Fibroblast of skin of back (primary cell): ENCODE data around the gene TFEB.

Source experiments
- DNase-seq: peaks from one replicate; pipeline ENCODE4 v3.0.0-alpha.2; 2013

TFEB gene

GRCh38 chr6:41690541-41691330 is 44.7 kb downstream of the TFEB start:
- DNase-seq = no peak

GRCh38 chr6:41689171-41690008 is 46.0 kb downstream of the TFEB start:
- DNase-seq = peak; percentile 56

- DNase-seq = no peak
These were observed 47.0 kb downstream of the TFEB start for GRCh38 chr6:41688256-41688965.

- DNase-seq = no peak
These were observed 47.8 kb downstream of the TFEB start for GRCh38 chr6:41687501-41688175.

- no peak for DNase-seq
These were observed 49.6 kb downstream of the TFEB start for GRCh38 chr6:41685641-41686380.

DNA sequence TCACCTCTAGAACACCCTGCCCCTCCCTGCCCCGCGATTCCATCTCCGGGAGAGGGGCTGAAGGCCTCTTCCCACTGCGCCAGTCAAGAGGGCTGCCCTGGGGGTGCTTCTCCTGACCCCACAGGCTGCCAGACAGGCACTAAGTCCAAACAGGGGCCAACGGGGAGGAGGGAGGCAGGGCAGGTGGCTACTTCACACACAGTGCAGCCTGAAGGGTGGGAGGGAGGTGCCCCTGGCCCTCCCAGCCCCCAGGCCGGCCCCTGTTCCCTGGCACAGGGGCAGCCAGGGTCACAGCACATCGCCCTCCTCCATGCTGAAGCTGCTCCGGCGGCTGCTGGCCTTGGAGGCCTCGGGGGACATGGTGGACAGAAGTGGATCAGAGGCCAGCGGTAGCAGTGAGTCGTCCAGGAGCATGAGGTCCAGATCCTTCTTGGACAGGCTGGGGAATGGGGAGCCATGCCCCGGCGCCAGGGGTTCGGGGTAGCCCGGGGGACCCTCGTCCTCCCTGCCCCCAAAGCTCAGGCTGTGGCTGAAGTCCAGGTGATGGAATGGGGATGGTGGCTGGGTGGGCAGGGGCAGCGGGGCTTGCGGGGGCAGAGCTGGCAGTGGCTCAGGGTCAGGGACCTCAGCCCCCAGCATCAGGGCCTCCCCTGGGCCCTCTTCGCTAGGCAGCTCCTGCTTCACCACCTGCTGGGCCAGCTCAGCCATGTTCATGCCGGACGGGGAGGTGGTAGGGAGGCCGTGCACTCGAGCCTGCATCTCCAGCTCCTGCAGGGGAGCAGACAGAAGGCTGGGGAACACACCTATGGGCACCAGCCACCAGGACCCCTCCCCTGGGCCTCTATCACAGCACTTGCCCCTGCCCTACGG is 50.9 kb downstream of the TFEB start:
- DNase-seq = no peak

- DNase-seq = peak; percentile 67
These were observed 51.7 kb downstream of the TFEB start for GRCh38 chr6:41683523-41684310.

GRCh38 chr6:41683273-41683522 is 52.2 kb downstream of the TFEB start:
- no peak for DNase-seq

GRCh38 chr6:41682497-41683272 is 52.7 kb downstream of the TFEB start:
- DNase-seq = no peak

DNA sequence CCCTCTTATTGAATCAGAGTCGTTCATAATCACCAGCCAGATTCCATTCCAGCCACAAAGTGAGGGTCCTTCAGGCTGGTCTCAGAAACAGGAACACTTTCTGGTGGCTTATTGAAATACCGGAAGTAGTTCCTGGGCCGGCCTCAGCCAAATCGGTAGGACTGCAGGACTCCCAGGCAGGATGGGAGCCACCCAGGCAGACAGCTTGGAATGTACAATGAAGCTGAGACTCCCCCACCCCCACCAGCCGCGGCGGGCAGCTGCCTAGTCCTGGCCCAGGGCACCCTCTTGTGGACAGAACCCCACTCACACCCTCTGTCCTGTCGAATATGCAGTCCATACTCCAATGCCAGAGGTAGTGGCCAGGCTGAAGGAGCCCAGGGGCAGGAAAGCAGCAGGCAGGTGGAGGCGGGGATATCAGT is 53.3 kb downstream of the TFEB start:
- peak; percentile 93 for DNase-seq

- DNase-seq = no peak
These were observed 55.0 kb downstream of the TFEB start for GRCh38 chr6:41680182-41680965.

GRCh38 chr6:41679696-41680095 is 55.7 kb downstream of the TFEB start:
- no peak for DNase-seq

GRCh38 chr6:41678511-41679084 is 56.8 kb downstream of the TFEB start:
- no peak for DNase-seq

GRCh38 chr6:41677124-41677921 is 58.1 kb downstream of the TFEB start:
- DNase-seq = no peak

DNA sequence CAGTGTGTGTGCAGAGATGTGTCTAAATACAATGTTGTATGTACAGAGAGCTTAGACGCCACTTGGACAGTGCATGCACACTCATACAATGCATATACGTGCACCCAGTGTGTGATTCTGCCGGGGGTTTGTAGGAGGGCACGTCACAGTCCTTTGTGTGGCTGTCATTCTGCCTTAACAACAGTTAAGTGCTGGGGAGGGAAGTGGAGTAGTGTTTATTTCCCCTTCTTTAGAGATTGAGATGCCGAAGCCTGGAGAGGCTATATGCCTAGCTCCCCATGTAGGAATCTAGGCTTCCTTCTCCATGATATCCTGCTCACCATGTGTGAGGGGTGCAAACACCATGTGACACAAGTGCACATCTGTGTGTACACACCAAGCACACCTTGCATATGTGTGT is 59.0 kb downstream of the TFEB start:
- no peak for DNase-seq

GRCh38 chr6:41675992-41676391 is 59.4 kb downstream of the TFEB start:
- DNase-seq = no peak

- no peak for DNase-seq
These were observed 60.1 kb downstream of the TFEB start for GRCh38 chr6:41675176-41675775.
